ENCODE measurements around the gene STK24. TPM values are rescaled to one million over a fixed set of nuclear protein-coding genes. Genes with fewer than 3 reads are reported as not detected.
A peak's percentile ranks its signal among the peaks of the same experiment; 100 is the strongest.

The STK24 gene
- total RNA-seq, 4 donors from 2014 or later: 49.8 to 68.9 (median 57.0) TPM

GRCh38 chr13:98557937-98558792 lies 18.7 kb downstream of the STK24 start:
- DNase-seq (ENCODE audit: low spot score in 2 of 2): no peak
- TF ChIP-seq EP300 (IDR thresholded peaks at IDR 0.05): no peak
- TF ChIP-seq, protein P1, sequence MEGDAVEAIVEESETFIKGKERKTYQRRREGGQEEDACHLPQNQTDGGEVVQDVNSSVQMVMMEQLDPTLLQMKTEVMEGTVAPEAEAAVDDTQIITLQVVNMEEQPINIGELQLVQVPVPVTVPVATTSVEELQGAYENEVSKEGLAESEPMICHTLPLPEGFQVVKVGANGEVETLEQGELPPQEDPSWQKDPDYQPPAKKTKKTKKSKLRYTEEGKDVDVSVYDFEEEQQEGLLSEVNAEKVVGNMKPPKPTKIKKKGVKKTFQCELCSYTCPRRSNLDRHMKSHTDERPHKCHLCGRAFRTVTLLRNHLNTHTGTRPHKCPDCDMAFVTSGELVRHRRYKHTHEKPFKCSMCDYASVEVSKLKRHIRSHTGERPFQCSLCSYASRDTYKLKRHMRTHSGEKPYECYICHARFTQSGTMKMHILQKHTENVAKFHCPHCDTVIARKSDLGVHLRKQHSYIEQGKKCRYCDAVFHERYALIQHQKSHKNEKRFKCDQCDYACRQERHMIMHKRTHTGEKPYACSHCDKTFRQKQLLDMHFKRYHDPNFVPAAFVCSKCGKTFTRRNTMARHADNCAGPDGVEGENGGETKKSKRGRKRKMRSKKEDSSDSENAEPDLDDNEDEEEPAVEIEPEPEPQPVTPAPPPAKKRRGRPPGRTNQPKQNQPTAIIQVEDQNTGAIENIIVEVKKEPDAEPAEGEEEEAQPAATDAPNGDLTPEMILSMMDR (IDR thresholded peaks at IDR 0.05): no peak
- no peak for TF ChIP-seq POLR2A (IDR thresholded peaks at IDR 0.05)
- no peaks in the 10 kb centered on the region for H3K27me3 ChIP-seq
- 59 to 66% methylated on average over 10 of the region's 10 CpGs for WGBS, 2 donors
- no peak overlapping the region for H3K27ac ChIP-seq
- no peaks in the 10 kb centered on the region for H3K9me3 ChIP-seq
- no peaks in the 10 kb centered on the region for H3K36me3 ChIP-seq
- no peak overlapping the region for H3K4me3 ChIP-seq
- H3K4me1 ChIP-seq: peaks cover 0 to 72% (median 28%) of the 10 kb centered on the region in 4 donors

- no peaks in the 10 kb centered on the region for H3K36me3 ChIP-seq
- peaks cover 0 to 71% (median 22%) of the 10 kb centered on the region in 4 donors for H3K4me1 ChIP-seq
- TF ChIP-seq EP300 (IDR thresholded peaks at IDR 0.05): no peak
- no peak for TF ChIP-seq POLR2A (IDR thresholded peaks at IDR 0.05)
- TF ChIP-seq, protein P1 (IDR thresholded peaks at IDR 0.05): no peak
- no peaks in the 10 kb centered on the region for H3K9me3 ChIP-seq
- no peak overlapping the region for H3K27ac ChIP-seq
- H3K4me3 ChIP-seq: no peak overlapping the region
- DNase-seq (ENCODE audit: low spot score in 2 of 2): no peak
- H3K27me3 ChIP-seq: no peaks in the 10 kb centered on the region
- 81 to 92% methylated on average over 10 of the region's 10 CpGs for WGBS, 2 donors
Observed at GRCh38 chr13:98556968-98557631, 19.8 kb downstream of the STK24 start.

DNA sequence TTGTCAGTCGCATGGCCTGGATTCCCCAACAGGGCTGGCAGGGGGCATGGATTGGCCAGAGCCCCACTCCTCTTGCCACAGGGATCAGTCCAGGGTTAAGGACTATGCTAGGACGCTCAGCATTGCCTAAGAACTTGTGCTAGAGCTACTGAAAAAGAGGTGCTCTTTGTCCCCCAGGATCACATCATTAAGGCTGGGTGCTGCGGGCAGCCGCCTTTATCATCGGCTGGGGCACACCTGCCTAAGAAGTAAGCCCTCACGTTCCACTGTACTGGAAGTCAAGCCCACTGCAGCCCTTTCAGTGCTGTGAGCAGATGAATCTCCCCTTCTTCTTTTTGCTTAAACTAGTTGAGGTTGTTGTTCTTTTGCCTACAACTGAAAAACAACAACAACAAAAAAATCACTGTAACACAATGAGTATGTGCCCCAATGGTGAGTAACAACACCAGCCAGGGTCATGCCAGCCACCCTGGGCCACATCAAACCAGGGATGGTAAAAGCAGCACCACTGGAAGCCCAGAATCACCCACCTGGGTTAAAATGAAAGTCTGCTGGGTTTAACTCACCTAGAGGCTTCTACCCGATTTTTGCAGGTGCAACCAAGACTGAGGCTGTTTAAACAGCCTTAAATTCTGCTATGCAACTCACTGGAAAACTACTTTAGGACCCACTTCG lies 20.6 kb downstream of the STK24 start:
- Histone ChIP-seq H3K9me3 (no peaks in the 10 kb centered on the region), H3K27ac (no peak overlapping the region), H3K4me1 (peaks cover 0 to 68% (median 21%) of the 10 kb centered on the region in 4 donors), H3K4me3 (no peak overlapping the region), H3K36me3 (peaks cover 0 to 5% (median 0%) of the 10 kb centered on the region in 3 donors), H3K27me3 (no peaks in the 10 kb centered on the region)
- TF ChIP-seq POLR2A (IDR thresholded peaks at IDR 0.05): no peak
- TF ChIP-seq, protein P1 (IDR thresholded peaks at IDR 0.05): no peak
- TF ChIP-seq EP300 (IDR thresholded peaks at IDR 0.05): no peak
- no peak for DNase-seq (ENCODE audit: low spot score in 2 of 2)
- 89 to 92% methylated on average over 8 of the region's 8 CpGs for WGBS, 2 donors

- H3K27ac ChIP-seq: no peak overlapping the region
- H3K9me3 ChIP-seq: peaks cover 0 to 7% (median 0%) of the 10 kb centered on the region in 4 donors
- WGBS, 2 donors: 64 to 69% methylated on average over 3 of the region's 3 CpGs
- H3K36me3 ChIP-seq: peaks cover 0 to 28% (median 0%) of the 10 kb centered on the region in 3 donors
- TF ChIP-seq POLR2A (IDR thresholded peaks at IDR 0.05): no peak
- no peak overlapping the region for H3K4me3 ChIP-seq
- no peak for DNase-seq (ENCODE audit: low spot score in 2 of 2)
- H3K4me1 ChIP-seq: peaks cover 0 to 48% (median 9%) of the 10 kb centered on the region in 4 donors
- no peaks in the 10 kb centered on the region for H3K27me3 ChIP-seq
Observed at GRCh38 chr13:98549728-98550317, 27.1 kb downstream of the STK24 start.

DNA sequence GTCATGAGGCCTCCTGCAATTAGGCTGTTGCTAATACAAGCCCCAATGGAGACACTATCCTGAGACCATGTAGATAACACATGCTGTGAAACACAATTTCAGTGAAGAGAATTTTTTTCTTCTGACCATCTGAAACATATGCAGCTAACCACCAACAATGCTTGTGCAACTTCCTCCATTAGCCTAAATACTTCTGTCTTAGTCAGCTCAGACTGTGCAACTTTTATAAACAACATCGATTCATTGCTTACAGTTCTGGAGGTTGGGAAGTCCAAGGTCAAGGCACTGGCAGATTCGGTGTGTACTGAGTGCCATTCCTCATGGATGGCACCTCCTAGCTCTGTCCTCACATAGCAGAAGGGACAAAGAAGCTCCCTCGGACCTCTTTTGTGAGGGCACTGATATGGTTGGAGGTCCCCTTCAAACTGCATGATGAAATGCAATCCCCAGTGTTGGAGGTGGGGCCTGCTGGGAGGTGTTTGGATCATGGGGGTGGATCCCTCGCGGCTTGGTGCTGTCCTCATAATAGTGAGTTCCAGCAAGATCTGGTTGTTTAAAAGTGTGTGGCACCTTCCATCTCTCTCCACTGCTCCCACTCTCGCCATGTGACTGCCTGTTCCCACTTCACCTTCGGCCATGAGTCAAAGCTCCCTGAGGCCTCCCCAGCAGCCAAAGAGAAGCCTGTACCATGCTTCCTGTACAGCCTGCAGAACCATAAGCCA lies 27.7 kb downstream of the STK24 start:
- Histone ChIP-seq H3K4me1 (peaks cover 0 to 49% (median 13%) of the 10 kb centered on the region in 4 donors), H3K27me3 (no peaks in the 10 kb centered on the region), H3K9me3 (peaks cover 0 to 7% (median 0%) of the 10 kb centered on the region in 4 donors), H3K27ac (no peak overlapping the region), H3K4me3 (no peak overlapping the region), H3K36me3 (peaks cover 0 to 28% (median 0%) of the 10 kb centered on the region in 3 donors)
- TF ChIP-seq POLR2A (IDR thresholded peaks at IDR 0.05) (no peak), EP300 (IDR thresholded peaks at IDR 0.05) (peak in 1 of 2 donors; percentile 44)
- TF ChIP-seq, protein P1 (IDR thresholded peaks at IDR 0.05): no peak
- DNase-seq (ENCODE audit: low spot score in 2 of 2): no peak
- 87 to 91% methylated on average over 7 of the region's 7 CpGs for WGBS, 2 donors

All from tibial nerve (tissue), 4 donors.